ENCODE data around the gene ABCG4.

- no peak for TF ChIP-seq CTCF (IDR thresholded peaks at IDR 0.05 in 2 of 3, conservative IDR thresholded peaks at IDR 0.05 in 1 of 3; ENCODE audit: insufficient read depth in 2 of 3, low read depth in 1 of 3, low read length in 3 of 3)
- no peak for TF ChIP-seq NFIC (IDR thresholded peaks at IDR 0.05)
These were observed 183 bp upstream of the ABCG4 start for GRCh38 chr11:119148720-119149017.
